Left ventricle myocardium superior (tissue), 1 donor: ENCODE data around the gene HYOU1. TPM values are rescaled to one million over a fixed set of nuclear protein-coding genes. Genes with fewer than 3 reads are reported as not detected.
A peak's percentile ranks its signal among the peaks of the same experiment; 100 is the strongest.
"Not testable (repeated sequence)": the region's sequence is repeated elsewhere in the genome, so short reads cannot be mapped to it uniquely, and the experiment has no call there.

Experiments
- ATAC-seq: fragments of 200-7000 bp; cut with Tn5 transposase; one replicate; pipeline ENCODE4 v1.9.1; 2020; ENCODE audit warnings: mild to moderate bottlenecking, moderate library complexity
- DNase-seq: peaks from one replicate; pipeline ENCODE4 v3.0.0-alpha.2; 2020
- intact Hi-C: fragments of 100-400 bp; cut with micrococcal nuclease; formaldehyde crosslinking; loops from one replicate; pipeline ENCODE4 v1.11.0; 2022
- long read RNA-seq: library from polyadenylated mRNA; unstranded; transcript quantifications from one replicate; pipeline ENCODE4 v2.0.0, GENCODE V29; 2021
- total RNA-seq: library from RNA; stranded (reverse); fragmentation: NEBNext Ultra II Directional; extraction: Animal tissue kit (Norgen Biotek cat#: 25700); gene quantifications from one replicate; pipeline ENCODE4 v1.2.1, GENCODE V29; 2021
- donor health status: DM: no; HTN: yes; CAD: no; lungs with severe emphysema.

HYOU1 gene, protein sequence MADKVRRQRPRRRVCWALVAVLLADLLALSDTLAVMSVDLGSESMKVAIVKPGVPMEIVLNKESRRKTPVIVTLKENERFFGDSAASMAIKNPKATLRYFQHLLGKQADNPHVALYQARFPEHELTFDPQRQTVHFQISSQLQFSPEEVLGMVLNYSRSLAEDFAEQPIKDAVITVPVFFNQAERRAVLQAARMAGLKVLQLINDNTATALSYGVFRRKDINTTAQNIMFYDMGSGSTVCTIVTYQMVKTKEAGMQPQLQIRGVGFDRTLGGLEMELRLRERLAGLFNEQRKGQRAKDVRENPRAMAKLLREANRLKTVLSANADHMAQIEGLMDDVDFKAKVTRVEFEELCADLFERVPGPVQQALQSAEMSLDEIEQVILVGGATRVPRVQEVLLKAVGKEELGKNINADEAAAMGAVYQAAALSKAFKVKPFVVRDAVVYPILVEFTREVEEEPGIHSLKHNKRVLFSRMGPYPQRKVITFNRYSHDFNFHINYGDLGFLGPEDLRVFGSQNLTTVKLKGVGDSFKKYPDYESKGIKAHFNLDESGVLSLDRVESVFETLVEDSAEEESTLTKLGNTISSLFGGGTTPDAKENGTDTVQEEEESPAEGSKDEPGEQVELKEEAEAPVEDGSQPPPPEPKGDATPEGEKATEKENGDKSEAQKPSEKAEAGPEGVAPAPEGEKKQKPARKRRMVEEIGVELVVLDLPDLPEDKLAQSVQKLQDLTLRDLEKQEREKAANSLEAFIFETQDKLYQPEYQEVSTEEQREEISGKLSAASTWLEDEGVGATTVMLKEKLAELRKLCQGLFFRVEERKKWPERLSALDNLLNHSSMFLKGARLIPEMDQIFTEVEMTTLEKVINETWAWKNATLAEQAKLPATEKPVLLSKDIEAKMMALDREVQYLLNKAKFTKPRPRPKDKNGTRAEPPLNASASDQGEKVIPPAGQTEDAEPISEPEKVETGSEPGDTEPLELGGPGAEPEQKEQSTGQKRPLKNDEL
- 64.0 TPM for total RNA-seq
- long read RNA-seq, full-length matches to known transcripts: 3 of 32 reads
- long read RNA-seq, partial matches to known transcripts: 10 of 32 reads
- long read RNA-seq, other reads (novel, unspliced or antisense): 19 of 32 reads

DNA sequence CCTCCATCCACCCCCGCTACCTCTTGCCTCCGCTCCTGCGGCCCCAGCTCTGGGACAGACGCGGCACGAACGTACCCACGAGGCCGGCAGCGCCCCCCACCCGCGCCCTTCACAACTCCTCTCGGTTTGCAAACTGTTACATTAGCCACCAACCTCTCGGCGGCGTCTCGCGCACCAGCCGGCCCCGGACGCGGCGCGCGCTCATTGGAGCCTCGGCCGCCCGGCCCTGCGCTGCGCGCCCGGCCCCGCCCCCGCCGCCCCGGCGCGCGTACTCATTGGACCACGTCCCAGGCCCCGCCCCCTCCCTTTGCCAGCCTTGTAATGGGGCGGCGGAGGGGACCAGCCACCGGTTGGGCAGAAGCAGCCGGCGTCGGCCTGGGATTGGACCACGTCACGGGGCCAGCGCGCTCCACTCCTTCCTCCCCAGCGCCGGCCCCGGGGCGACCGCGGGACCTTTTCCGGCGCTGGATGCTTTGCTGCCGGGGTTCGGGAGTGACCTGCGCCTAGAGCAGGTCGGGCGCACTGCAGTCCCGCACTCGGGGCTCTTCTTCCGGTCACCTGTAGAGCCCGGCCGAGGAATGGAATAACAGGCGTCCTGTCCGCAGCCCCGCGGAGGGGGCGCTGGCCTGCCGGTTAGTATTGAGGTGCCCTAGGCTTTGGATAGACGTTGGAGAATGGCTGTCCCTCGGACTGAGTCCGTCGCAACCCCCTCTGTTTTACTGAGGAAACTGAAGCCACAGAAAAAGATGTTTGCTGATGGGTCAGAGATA is at the start of gene HYOU1:
HYOU1 (minus strand) TSS at position 206 of the 770 bp plus-strand sequence. CDS start 1,045 bp downstream, outside the sequence.
- ATAC-seq (peak; percentile 97), DNase-seq (peak; percentile 99)
- intact Hi-C loops: no loop called here

DNA sequence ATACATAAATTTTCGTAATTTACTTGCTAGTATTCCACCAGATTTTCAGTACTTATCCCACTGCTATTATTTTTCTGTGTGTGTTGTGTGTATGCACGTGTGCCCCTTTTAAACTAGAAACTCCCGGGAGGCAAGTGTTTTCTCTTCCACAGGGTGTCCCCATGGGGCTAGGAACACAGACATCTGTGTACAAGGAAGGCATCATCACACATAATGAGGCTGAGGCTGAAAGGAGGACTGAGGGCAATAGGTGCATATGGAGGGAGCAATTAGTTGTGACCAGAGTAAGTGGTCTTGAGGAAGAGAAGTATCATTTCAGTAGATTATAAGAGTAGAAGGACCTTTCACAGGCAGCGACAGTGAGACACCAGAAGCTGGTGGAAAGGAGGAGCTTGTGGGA is 46.8 kb upstream of the HYOU1 start:
- ATAC-seq (no peak), DNase-seq (no peak)
- intact Hi-C loops: no loop called here

DNA sequence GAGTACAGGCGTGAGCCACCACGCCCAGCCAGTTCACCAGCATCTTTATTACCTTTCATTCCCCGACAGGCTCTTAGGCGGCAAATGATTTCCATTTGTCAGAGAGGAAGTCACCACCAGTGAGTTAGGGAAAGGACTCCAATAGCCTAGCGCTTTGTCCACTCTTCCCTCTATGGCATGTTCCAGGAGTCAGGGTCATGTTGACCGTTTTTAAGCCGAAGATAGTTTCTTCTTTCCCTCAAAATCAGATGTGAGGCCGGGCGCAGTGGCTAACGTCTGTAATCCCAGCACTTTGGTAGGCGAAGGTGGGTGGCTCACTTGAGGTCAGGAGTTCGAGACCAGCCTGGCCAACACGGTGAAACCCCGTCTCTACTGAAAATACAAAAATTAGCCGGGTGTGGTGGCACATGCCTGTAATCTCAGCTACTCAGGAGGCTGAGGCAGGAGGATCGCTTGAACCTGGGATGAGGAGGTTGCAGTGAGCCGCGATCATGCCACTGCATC is 46.2 kb upstream of the HYOU1 start:
- ATAC-seq, intact Hi-C loops, DNase-seq: not testable (repeated sequence)

DNA sequence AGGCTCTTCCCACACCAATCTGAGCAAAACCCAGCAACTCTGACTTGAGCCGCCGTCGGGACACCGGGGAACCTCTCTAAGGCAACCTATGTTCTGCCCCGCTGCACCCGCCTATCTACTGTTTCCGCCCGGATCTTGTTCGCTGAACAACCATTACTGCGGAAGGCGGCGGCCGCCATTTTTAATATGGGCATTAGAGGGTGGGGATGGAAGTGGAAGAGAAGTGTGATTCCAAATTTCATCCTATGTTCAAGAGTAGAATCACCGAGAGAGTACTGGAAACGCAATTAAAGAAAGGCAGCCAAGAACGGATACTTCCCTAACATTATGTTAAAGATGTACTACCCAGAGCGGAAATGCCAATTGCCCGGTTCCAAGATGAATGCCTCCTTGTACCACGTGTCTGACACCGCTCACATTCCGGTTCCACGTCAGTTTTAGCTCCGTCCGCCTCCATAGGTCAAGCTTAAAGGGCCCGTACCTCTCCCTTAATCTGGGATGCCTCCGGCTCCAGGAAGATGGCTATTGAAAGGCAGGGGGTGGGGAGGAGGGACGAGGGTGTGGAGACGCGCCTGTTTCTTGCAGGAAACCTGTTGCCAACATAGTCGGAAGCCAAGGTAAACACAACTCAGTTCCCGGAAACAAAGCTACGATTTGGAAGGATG is 44.9 kb upstream of the HYOU1 start, which contains the start of gene DPAGT1:
DPAGT1 (minus strand) TSS at position 95 of the 665 bp plus-strand sequence. CDS start 198 bp downstream, outside the sequence.
- intact Hi-C loops: no loop called here
- DNase-seq (peak; percentile 88), ATAC-seq (peak; percentile 94)

DNA sequence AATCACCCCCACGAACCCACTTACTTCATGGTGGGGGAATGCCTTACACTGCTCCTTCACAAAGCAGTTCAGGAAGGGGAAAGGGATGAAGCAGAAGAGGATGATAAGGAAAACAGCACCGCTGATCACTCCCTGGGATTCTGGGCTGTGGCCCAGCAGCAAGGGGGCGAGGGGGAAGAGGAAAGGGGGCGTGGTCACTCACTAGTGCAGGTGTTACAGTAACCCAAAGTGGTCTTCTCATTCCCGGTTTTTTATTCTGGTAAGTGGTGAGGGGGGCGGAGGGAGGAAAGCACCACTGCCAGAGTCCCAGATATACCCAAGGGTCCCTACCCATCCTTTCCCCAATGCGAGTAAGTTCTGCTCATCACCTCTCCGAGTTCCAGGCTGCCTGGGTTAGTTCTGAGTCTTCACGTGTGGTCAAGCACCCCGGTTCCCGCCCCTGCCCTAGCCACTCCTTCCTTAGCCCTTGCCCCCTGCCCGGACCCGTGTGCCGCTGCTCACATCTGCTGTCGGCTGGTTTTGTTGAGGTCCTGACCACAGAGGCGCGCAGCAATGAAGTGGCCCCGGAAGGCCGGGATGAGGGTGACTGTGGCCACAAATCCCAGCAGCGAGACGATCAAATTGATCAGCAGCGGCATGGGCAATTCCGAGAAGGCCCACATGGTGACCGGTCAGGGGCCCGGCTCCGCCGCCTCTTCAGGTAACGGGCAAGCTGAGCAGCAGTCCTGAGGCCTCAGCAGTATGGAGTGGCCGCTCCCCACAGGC is 44.2 kb upstream of the HYOU1 start:
- DNase-seq: no peak
- intact Hi-C loops: no loop called here

DNA sequence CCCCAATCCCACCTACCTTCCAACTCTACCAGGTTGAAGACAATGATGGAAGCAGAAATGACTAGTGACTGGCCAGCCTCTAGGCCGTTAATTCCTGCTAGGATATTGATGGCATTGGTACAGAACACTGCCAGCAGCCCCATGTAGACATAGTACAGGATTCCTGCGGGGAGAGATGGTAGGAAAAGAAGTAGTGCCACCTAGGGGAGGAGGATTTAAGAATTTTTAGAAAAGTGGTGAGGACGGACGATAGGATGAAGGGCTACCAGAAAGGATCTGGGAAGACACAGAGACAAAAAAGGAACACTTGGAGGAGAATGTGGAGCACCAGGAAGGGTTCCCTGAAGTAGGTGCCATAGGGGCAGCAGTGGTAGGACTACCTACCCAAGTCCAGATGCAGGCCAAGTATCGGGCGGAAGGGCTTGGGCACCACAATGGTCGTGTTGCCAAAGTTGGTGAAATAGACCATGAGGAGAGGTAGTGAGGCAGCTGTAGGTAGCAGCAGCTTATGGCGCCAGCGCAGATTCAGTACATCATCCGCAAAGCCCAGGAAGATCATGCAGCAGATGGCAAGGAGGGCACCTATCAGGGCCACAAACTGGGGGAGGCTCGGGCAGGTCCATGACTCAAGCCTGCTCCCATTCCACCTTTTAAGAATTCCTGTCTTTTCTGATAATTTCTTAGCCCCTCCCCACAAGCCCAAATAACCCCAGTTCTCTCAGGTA is 43.4 kb upstream of the HYOU1 start:
- ATAC-seq: no peak
- intact Hi-C loops: no loop called here
- no peak for DNase-seq

More for the DNA sequence above, 44.2 kb upstream of the HYOU1 start:
- ATAC-seq: peak; percentile 2

DNA sequence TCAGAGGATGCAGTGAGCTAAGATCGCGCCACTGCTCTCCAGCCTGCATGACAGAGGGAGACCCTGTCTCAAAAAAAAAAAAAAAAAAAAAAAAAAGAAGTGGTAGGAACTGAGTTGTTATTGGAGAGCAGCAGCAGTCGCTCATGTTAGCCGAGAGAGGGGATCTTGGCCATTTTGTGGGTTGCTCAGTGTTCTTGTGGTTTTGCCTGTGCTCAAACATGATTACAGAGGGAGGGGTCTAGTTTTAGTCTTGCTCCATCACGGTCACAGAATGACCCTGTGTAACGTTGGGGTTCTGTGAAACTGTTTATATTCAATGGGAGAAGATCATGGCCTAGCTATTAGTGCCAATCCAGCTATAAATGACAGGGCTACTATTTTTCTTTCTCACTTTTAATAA is 42.7 kb upstream of the HYOU1 start:
- intact Hi-C loops: no loop called here
- ATAC-seq (no peak), DNase-seq (no peak)

DNA sequence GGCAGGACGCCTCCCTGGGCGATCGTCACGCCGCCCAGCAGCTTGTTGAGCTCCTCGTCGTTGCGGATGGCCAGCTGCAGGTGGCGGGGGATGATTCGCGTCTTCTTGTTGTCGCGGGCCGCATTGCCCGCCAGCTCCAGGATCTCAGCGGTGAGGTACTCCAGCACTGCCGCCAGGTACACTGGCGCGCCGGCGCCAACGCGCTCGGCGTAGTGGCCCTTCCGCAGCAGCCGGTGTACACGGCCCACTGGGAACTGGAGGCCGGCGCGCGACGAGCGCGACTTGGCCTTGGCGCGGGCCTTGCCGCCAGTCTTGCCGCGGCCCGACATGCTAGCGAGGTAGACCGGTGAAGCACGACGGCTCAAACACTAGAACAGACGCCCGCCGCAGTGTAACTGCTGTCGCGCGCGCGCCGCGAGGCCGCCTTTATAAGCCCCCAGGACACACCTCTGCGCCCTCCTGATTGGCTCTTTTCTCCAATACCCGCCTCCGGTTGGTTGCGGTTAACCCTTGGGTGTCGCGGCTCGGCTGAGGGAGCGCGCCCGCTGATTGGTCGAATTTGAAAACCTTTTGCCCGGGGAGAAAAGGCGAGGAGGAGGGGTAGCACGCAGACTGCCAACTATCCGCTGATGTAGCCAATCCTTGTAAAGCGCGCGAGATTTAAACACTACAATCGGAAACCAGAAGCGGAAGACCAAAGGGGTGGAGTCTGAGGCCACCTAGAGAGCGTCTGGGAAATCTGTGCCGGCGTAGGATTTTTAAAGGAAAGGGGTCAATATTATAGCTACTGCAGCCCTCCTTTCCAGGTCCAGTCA is 38.3 kb upstream of the HYOU1 start:
- intact Hi-C loops: no loop called here
- ATAC-seq (peak; percentile 96), DNase-seq (peak; percentile 98)

DNA sequence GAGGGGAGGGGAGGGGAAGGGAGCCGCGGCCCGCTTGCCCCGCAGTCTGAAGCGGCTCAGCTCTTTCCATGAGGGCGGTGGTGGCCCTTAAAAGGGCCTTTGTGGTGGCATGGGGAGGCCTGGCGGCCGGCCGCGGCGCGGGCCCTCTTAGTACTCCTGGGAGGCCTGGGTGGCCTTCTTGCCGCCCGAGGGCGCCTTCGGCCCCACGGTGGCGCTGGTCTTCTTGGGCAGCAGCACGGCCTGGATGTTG is 37.7 kb upstream of the HYOU1 start:
- DNase-seq: peak; percentile 91
- ATAC-seq: peak; percentile 88
- intact Hi-C loops: no loop called here

DNA sequence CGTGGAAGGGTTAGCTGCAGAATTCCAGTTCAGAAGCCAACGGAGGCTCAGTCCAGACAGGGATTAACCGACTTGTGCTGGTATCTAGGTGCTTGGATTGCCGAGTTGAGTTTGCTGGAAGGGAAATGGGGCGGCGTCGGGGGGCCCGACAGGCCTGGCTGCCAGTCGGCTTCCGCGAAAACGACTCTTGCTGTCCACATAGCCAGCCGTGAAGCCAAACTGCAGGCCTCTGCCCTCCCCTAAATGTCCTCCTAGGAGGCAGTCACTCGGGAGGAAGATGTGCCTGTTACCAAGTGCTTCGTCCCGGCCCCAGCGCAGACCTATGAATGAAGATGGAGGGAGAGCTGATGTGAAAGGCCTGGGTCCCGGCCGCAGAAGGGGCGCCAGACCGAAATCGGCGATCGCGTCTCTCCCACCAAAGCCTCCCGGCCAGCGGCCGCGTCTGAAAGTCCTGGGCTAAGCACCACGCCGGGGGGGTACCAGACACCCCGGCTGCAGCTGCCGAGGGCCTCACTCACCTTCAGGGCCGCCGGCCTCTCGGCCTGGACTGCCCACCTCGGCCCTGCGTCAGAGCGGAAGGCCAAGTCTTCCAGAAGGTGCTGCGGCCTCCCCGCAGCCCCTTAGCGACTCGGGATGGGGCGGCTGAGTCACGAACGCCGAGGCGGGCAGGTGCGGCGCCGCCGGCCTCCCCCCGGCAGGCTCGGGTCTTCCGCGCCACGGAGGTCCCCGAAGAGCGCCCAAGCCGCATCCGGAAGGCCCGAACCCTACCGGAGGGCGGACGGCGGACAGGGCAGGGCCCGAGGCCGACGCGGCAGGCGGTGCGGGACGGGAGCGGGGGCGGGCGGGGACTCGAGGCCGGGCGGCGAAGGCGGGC is 37.2 kb upstream of the HYOU1 start:
- intact Hi-C loops: no loop called here
- DNase-seq: peak; percentile 58
- ATAC-seq: peak; percentile 31

DNA sequence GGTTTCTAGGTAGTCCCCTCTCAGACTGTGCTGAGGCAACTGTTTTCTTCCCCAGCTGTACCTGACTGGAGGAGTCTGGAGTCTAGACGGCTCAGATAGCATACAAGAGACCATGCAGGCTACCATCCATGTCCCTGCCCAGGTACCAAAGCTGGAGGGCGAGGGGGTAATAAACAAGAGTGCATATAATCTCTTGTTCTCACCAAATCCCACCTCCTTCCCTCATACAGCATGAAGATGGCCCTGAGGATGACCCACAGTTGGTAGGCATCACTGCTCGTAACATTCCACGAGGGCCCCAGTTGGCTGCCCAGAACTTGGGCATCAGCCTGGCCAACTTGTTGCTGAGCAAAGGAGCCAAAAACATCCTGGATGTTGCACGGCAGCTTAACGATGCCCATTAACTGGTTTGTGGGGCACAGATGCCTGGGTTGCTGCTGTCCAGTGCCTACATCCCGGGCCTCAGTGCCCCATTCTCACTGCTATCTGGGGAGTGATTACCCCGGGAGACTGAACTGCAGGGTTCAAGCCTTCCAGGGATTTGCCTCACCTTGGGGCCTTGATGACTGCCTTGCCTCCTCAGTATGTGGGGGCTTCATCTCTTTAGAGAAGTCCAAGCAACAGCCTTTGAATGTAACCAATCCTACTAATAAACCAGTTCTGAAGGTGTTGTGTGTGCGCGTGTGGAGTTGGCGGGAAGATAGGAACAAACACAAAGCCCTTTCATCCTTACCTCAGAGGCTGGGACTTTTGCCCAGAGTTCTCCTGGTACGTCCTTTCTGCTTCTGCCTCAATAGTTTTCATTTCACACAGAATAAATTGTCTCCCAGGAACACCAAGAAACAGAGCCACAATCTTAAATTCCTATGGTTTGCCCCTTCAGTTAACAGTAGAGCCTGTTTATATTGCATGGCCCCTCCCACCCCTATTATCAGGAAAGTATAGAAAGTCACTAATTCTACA is 36.2 kb upstream of the HYOU1 start:
- intact Hi-C loops: no loop called here
- DNase-seq: no peak
- no peak for ATAC-seq

DNA sequence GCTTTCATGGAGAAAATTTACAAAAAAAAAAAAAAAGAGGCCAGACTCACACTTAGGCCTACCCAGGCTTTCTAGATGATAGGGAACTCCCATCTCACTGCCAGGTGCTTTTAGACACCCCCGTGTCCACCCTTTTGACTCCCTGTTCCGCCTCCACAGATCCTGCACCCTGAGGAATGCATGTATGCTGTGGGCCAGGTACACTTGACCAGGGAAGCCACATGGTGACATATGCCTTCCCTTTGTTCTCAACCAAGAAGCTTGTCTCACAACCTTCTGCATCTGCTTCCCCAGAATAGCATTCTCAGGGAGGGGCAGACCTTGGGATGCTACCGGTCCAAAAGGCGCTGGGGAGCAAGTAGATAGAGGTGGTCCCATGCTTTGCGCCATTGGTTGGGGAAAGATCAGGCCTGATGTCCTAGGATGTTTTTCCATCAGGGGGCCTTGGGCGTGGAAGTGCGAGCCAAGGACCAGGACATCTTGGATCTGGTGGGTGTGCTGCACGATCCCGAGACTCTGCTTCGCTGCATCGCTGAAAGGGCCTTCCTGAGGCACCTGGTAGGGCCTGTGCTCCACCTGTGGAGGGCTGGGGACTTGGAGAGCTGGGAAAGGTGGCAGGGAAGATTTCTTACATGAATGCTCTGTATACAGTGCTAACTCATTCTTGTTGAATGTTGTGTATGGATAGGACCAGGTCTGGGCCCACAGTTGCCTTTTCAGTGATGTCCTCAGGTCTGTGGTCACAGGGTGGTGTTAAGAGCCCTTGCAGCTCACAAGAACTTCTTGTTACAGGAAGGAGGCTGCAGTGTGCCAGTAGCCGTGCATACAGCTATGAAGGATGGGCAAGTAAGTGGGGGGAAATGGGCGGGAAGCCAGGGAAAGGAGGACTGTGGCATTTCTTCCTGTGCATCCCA is 35.2 kb upstream of the HYOU1 start:
- DNase-seq: no peak
- ATAC-seq: no peak
- intact Hi-C loops: no loop called here

DNA sequence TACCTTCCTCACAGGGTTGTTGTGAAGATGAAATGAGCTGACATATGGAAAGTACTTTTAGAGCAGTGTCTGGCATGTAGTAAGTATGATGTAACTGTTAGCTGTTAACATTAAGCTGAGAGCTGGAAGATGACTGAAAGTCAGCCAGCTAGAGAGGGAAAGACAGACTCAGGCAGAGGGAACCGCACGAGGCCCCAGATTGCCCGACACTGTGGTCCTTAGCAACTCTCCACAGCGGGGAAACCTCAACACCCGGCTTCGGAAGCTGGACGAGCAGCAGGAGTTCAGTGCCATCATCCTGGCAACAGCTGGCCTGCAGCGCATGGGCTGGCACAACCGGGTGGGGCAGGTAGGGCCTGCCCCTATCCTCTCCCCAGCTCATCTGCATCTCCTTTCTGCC is 34.2 kb upstream of the HYOU1 start:
- intact Hi-C loops: no loop called here
- ATAC-seq: no peak

More for the DNA sequence above, 34.2 kb upstream of the HYOU1 start:
- no peak for DNase-seq
